H1 (cell line): ENCODE measurements around the gene MAPKAPK2. TPM values are rescaled to one million over a fixed set of nuclear protein-coding genes. Genes with fewer than 3 reads are reported as not detected.

Source experiments
- CTCF ChIA-PET: fragments of 300-600 bp; sonication (Branson Sonifier 250); formaldehyde crosslinking; loops from one replicate; lab custom pipeline; 2021; ENCODE audit not compliant: partially characterized antibody; lab: Charles Lee
- POLR2A ChIA-PET: fragments of 300-600 bp; sonication (Branson Sonifier 250); formaldehyde crosslinking; loops from one replicate; lab custom pipeline; 2021; ENCODE audit warnings: inconsistent platforms; ENCODE audit not compliant: partially characterized antibody; lab: Charles Lee
- DNase-seq, 2 experiments: peaks; one replicate each; pipeline versions ENCODE4 v3.0.0 to v3.0.0-alpha.2; 2010 to 2022; ENCODE audit warnings: low spot score in 2 of 2, low read depth in 1 of 2, mixed read lengths in 1 of 2
- FAIRE-seq: peaks from 2 replicates; lab custom pipeline; 2011; peaks lifted over from hg19 to GRCh38; lab: Jason Lieb, UNC
- H2AFZ ChIP-seq: 2 replicates; pipeline ENCODE4 v1.8.1; 2012; ENCODE audit warnings: low read length, inconsistent platforms
- H2AK5ac ChIP-seq: 2 replicates; pipeline ENCODE4 v1.6.1; 2013; ENCODE audit warnings: low read depth, low read length
- H2BK120ac ChIP-seq: replicated peaks from 2 replicates; pipeline ENCODE3; 2013; ENCODE audit warnings: low read depth, low read length, inconsistent platforms
- H2BK12ac ChIP-seq: 2 replicates; pipeline ENCODE4 v1.6.1; 2013; ENCODE audit warnings: low read depth, low read length
- H2BK15ac ChIP-seq: 2 replicates; pipeline ENCODE4 v1.6.1; 2013; ENCODE audit warnings: low read length
- H2BK20ac ChIP-seq: 2 replicates; pipeline ENCODE4 v1.6.1; 2013; ENCODE audit warnings: low read length
- H2BK5ac ChIP-seq: 2 replicates; pipeline ENCODE4 v1.6.1; 2013; ENCODE audit warnings: low read depth, low read length
- H3K14ac ChIP-seq: 2 replicates; pipeline ENCODE4 v1.6.1; 2013; ENCODE audit warnings: inconsistent platforms; ENCODE audit not compliant: insufficient read length
- H3K18ac ChIP-seq: 2 replicates; pipeline ENCODE4 v1.6.1; 2013; ENCODE audit warnings: low read length; ENCODE audit errors: extremely low read depth
- H3K23ac ChIP-seq: 2 replicates; pipeline ENCODE4 v1.6.1; 2013; ENCODE audit warnings: inconsistent platforms; ENCODE audit not compliant: insufficient read length
- H3K23me2 ChIP-seq: 2 replicates; pipeline ENCODE4 v1.6.1; 2013; ENCODE audit warnings: low read depth, low read length
- H3K27ac ChIP-seq: 2 replicates; pipeline ENCODE4 v1.6.1; 2011; ENCODE audit warnings: low read depth, low read length, inconsistent platforms
- H3K27me3 ChIP-seq, 4 experiments: replicated peaks in 1 of 4; 1 replicate in 1 of 4; 2 replicates in 3 of 4; pipeline versions ENCODE4 v1.6.1 to v1.8.1; 2011 to 2013; ENCODE audit warnings: low read length in 3 of 4, mild to moderate bottlenecking in 3 of 4, inconsistent platforms in 2 of 4, mixed read lengths in 2 of 4, moderate library complexity in 1 of 4; ENCODE audit not compliant: control insufficient read depth in 3 of 4, insufficient read depth in 3 of 4; ENCODE audit errors: extremely low read depth in 1 of 4
- H3K36me3 ChIP-seq, 4 experiments: 2 replicates each; pipeline versions ENCODE4 v1.6.1 to v1.8.1; 2011 to 2013; ENCODE audit warnings: mild to moderate bottlenecking in 4 of 4, low read length in 3 of 4, moderate library complexity in 2 of 4, control low read depth in 1 of 4, inconsistent platforms in 1 of 4; ENCODE audit not compliant: insufficient read depth in 4 of 4, control insufficient read depth in 2 of 4
- H3K4ac ChIP-seq: replicated peaks from 2 replicates; pipeline ENCODE3; 2013; ENCODE audit warnings: low read length, low read depth, mixed read lengths, inconsistent platforms; ENCODE audit not compliant: insufficient read length
- H3K4me1 ChIP-seq, 4 experiments: replicated peaks in 1 of 4; 1 replicate in 1 of 4; 2 replicates in 3 of 4; pipeline versions ENCODE4 v1.6.1 to v1.8.1; 2011 to 2013; ENCODE audit warnings: low read length in 3 of 4, inconsistent platforms in 2 of 4, mixed read lengths in 1 of 4; ENCODE audit not compliant: insufficient read depth in 4 of 4, control insufficient read depth in 3 of 4
- H3K4me2 ChIP-seq, 2 experiments: 2 replicates each; pipeline versions ENCODE4 v1.6.1 to v1.8.1; 2011 to 2013; ENCODE audit warnings: low read depth in 2 of 2, low read length in 2 of 2, control low read depth in 1 of 2, inconsistent platforms in 1 of 2, mild to moderate bottlenecking in 1 of 2; ENCODE audit not compliant: insufficient read depth in 1 of 2
- H3K4me3 ChIP-seq, 4 experiments: fragments of 200-600, 300-600 bp in 1 of 4; sonication (generic), shearing (Covaris generic), sonication (Bioruptor Twin) in 1 of 4; 2 replicates each; pipeline versions ENCODE4 v1.5.1 to v1.8.1; 2011 to 2016; ENCODE audit warnings: low read length in 4 of 4, low read depth in 3 of 4, control low read depth in 2 of 4, inconsistent platforms in 2 of 4, mild to moderate bottlenecking in 2 of 4, mixed read lengths in 1 of 4, moderate library complexity in 1 of 4; ENCODE audit not compliant: insufficient read depth in 2 of 4; ENCODE audit errors: extremely low read depth in 1 of 4
- H3K56ac ChIP-seq: replicated peaks from 2 replicates; pipeline ENCODE3; 2013; ENCODE audit warnings: low read depth, mild to moderate bottlenecking, mixed read lengths, low read length, inconsistent platforms; ENCODE audit not compliant: insufficient read length
- H3K79me1 ChIP-seq: 2 replicates; pipeline ENCODE4 v1.6.1; 2013; ENCODE audit warnings: low read depth, low read length, control low read depth
- H3K79me2 ChIP-seq, 2 experiments: 2 replicates each; pipeline versions ENCODE4 v1.6.1 to v1.8.1; 2012 to 2013; ENCODE audit warnings: low read length in 2 of 2, mild to moderate bottlenecking in 2 of 2, inconsistent platforms in 1 of 2; ENCODE audit not compliant: insufficient read depth in 2 of 2, control insufficient read depth in 1 of 2
- H3K9ac ChIP-seq, 4 experiments: replicated peaks in 1 of 4; 1 replicate in 1 of 4; 2 replicates in 3 of 4; pipeline versions ENCODE4 v1.6.1 to v1.8.1; 2011 to 2013; ENCODE audit warnings: low read depth in 3 of 4, low read length in 3 of 4, control low read depth in 2 of 4, mild to moderate bottlenecking in 2 of 4, moderate library complexity in 2 of 4, inconsistent platforms in 1 of 4; ENCODE audit errors: extremely low read depth in 1 of 4
- H3K9me3 ChIP-seq, 2 experiments: 2 replicates each; pipeline versions ENCODE4 v1.6.1 to v1.8.1; 2012 to 2013; ENCODE audit warnings: mild to moderate bottlenecking in 2 of 2, moderate library complexity in 2 of 2, control low read depth in 1 of 2, inconsistent platforms in 1 of 2, low read depth in 1 of 2, low read length in 1 of 2, mixed read lengths in 1 of 2; ENCODE audit not compliant: insufficient read depth in 2 of 2
- H4K20me1 ChIP-seq, 2 experiments: replicated peaks in 1 of 2; 2 replicates each; pipeline versions ENCODE3 to v1.8.1; 2011 to 2013; ENCODE audit warnings: inconsistent platforms in 2 of 2, low read length in 2 of 2, mild to moderate bottlenecking in 1 of 2; ENCODE audit not compliant: insufficient read depth in 2 of 2, control insufficient read depth in 1 of 2
- H4K5ac ChIP-seq: 2 replicates; pipeline ENCODE4 v1.6.1; 2013; ENCODE audit warnings: low read length, low read depth, mixed read lengths, inconsistent platforms; ENCODE audit not compliant: insufficient read length
- H4K8ac ChIP-seq: 2 replicates; pipeline ENCODE4 v1.8.0; 2013; ENCODE audit warnings: mild to moderate bottlenecking, moderate library complexity, low read length, inconsistent platforms; ENCODE audit not compliant: insufficient read depth; ENCODE audit errors: extremely low read depth
- H4K91ac ChIP-seq: replicated peaks from 2 replicates; pipeline ENCODE3; 2013; ENCODE audit warnings: low read length, mixed read lengths, inconsistent platforms; ENCODE audit not compliant: insufficient read length
- KDM5A ChIP-seq: fragments of 200-600 bp; IDR thresholded peaks from 2 replicates; pipeline ENCODE4 v1.7.1; 2012; ENCODE audit warnings: mild to moderate bottlenecking, low read length, inconsistent platforms, mixed read lengths
- SP4 ChIP-seq: IDR thresholded peaks from 2 replicates; pipeline ENCODE4 v1.6.1; 2012; ENCODE audit warnings: low read length, inconsistent platforms
- SUZ12 ChIP-seq: fragments of 200-600 bp; sonication (generic); IDR thresholded peaks from 2 replicates; pipeline ENCODE4 v1.6.1; 2012; ENCODE audit warnings: mild to moderate bottlenecking, inconsistent platforms, low read length, moderate library complexity, mixed read lengths
- WGBS, 2 experiments: shearing (Covaris generic) in 1 of 2; methylation state at CpG; one replicate each; pipeline versions ENCODE4 v1.1.6 to v1.1.7; 2013 to 2015; ENCODE audit warnings: low lambda C conversion rate in 2 of 2, mixed read lengths in 2 of 2, inconsistent platforms in 1 of 2, low coverage in 1 of 2, missing lambda C conversion rate in 1 of 2; ENCODE audit not compliant: insufficient replicate concordance in 2 of 2, insufficient coverage in 1 of 2, insufficient read length in 1 of 2; ENCODE audit errors: extremely low coverage in 1 of 2, missing lambda C conversion rate in 1 of 2; 5-methylcytosine and 5-hydroxymethylcytosine counted together
- polyA plus RNA-seq, 7 experiments: library from polyadenylated mRNA; depleted of rRNA in 3 of 7; stranded (reverse) in 5 of 7; unstranded in 2 of 7; fragments of >200 nt in 5 of 7; fragments of 200-250 nt in 2 of 7; gene quantifications; 1 replicate in 5 of 7; 2 replicates in 1 of 7; 4 replicates in 1 of 7; pipeline versions ENCODE4 v1.2.1 to v1.2.3, GENCODE V29; 2011 to 2013; ENCODE audit warnings: missing spikeins in 2 of 7, mixed read lengths in 2 of 7
- total RNA-seq: library from RNA; stranded (reverse); fragmentation: NEBNext Ultra II Directional; extraction: Animal tissue kit (Norgen Biotek cat#: 25700); gene quantifications from 2 replicates; pipeline ENCODE4 v1.2.1, GENCODE V29; 2021

MAPKAPK2 gene
- total and polyA plus RNA-seq, 2 of the 8 experiments (the other 6 are each of a cell fraction or from before 2014, with no cell fraction given), result 27.5 to 44.9 TPM

DNA sequence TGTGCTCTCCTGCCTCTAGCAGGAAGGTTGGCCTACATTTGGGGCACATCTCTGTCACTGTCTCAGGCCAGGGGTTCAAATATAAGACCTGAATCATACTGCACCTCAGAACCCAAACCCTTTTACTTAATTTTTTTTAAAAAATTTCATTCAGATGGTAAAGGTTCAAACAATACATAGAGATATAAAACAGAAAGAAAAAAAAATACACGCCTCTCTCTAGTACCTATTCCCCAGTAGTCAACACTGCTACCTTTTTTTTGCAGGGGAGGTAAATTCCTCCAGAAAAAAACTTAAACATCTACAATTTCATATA, 32.9 kb downstream of the MAPKAPK2 start:
- H4K8ac ChIP-seq, result no peak overlapping the region; the same call in 1 of the 2 replicates
- 89% methylated on average over 1 of the region's 1 CpG; no CpG with 5 or more reads in 1 of the 2 experiments for WGBS, 2 experiments
- H4K5ac ChIP-seq, result no peak overlapping the region
- no peak overlapping the region for H3K27ac ChIP-seq
- H3K9ac ChIP-seq, result no peak overlapping the region
- no peaks in the 10 kb centered on the region for H3K27me3 ChIP-seq
- H3K4me3 ChIP-seq, result no peak overlapping the region
- no peak overlapping the region for H3K23ac ChIP-seq
- POLR2A ChIA-PET, result no interaction called here
- no peak overlapping the region for H2BK20ac ChIP-seq
- peaks cover 0 to 37% of the 10 kb centered on the region in 2 experiments; a peak in 3 of 4 replicates for H3K79me2 ChIP-seq
- no peaks in the 10 kb centered on the region for H3K9me3 ChIP-seq
- no peak overlapping the region for H3K56ac ChIP-seq
- no peak overlapping the region for H3K18ac ChIP-seq
- H2AK5ac ChIP-seq, result no peak overlapping the region
- H3K4me2 ChIP-seq, result no peak overlapping the region
- DNase-seq (no peak), FAIRE-seq (no peak)
- H2BK5ac ChIP-seq, result no peak overlapping the region
- no peak overlapping the region for H2BK12ac ChIP-seq
- no peaks in the 10 kb centered on the region; a peak in 1 of 8 replicates for H3K36me3 ChIP-seq
- H4K20me1 ChIP-seq, result peaks cover 0 to 13% of the 10 kb centered on the region in 2 experiments
- H2BK120ac ChIP-seq, result no peak overlapping the region
- H3K79me1 ChIP-seq, result peaks cover 16% of the 10 kb centered on the region
- no peak overlapping the region for H3K4ac ChIP-seq
- H3K23me2 ChIP-seq, result no peaks in the 10 kb centered on the region
- H2AFZ ChIP-seq, result no peak overlapping the region
- H3K4me1 ChIP-seq, result no peaks in the 10 kb centered on the region; a peak in 1 of 7 replicates
- CTCF ChIA-PET, result interaction anchor here (1.2 to 1.9 kb wide), 2 partner anchors 9 to 194 kb away, joined by 4 to 6 read pairs; no protein-coding TSS in a partner anchor
- H2BK15ac ChIP-seq, result no peak overlapping the region
- no peak overlapping the region for H4K91ac ChIP-seq
- no peak overlapping the region for H3K14ac ChIP-seq
- no peak for TF ChIP-seq KDM5A
- no peak for TF ChIP-seq SUZ12
- TF ChIP-seq SP4, result no peak
